Activated naive CD4-positive, alpha-beta T cell treated with anti-CD3 and anti-CD28 coated beads for 36 hours (primary cell): ENCODE data around the gene PLAAT3. TPM values are rescaled to one million over a fixed set of nuclear protein-coding genes. Genes with fewer than 3 reads are reported as not detected.
"Not testable (repeated sequence)": the region's sequence is repeated elsewhere in the genome, so short reads cannot be mapped to it uniquely, and the experiment has no call there.

Source experiments
- CTCF ChIA-PET: fragments of 350-600 bp; sonication (Branson Sonifier 250); formaldehyde crosslinking; loops from one replicate; lab custom pipeline; 2021; ENCODE audit warnings: antibody characterized with exemption; lab: Charles Lee
- DNase-seq: peaks from one replicate; pipeline ENCODE4 v3.0.0-alpha.2; 2020
- H3K27ac Mint-ChIP-seq: one replicate; pipeline ENCODE4 v1.8.0; 2021; ENCODE audit warnings: mild to moderate bottlenecking, mixed read lengths
- H3K27me3 Mint-ChIP-seq: one replicate; pipeline ENCODE4 v1.8.0; 2021; ENCODE audit warnings: low read depth, mixed read lengths
- H3K36me3 Mint-ChIP-seq: one replicate; pipeline ENCODE4 v1.8.0; 2021; ENCODE audit warnings: low read depth, mixed read lengths
- H3K4me1 Mint-ChIP-seq: one replicate; pipeline ENCODE4 v1.8.0; 2021; ENCODE audit warnings: low read depth, mixed read lengths
- H3K4me3 Mint-ChIP-seq: one replicate; pipeline ENCODE4 v1.8.0; 2021; ENCODE audit warnings: mild to moderate bottlenecking, moderate library complexity, mixed read lengths
- H3K9me3 Mint-ChIP-seq: one replicate; pipeline ENCODE4 v1.8.0; 2021; ENCODE audit warnings: mixed read lengths
- intact Hi-C: fragments of 100-400 bp; cut with micrococcal nuclease; formaldehyde crosslinking; loops from one replicate; pipeline ENCODE4 v1.15.1; 2023
- total RNA-seq, 2 experiments: library from RNA; stranded (reverse); gene quantifications; one replicate each; pipeline ENCODE4 v1.2.3, GENCODE V29; 2021

Gene PLAAT3
- total RNA-seq, 2 experiments from 2014 or later, result 3.5 to 3.7 TPM

DNA sequence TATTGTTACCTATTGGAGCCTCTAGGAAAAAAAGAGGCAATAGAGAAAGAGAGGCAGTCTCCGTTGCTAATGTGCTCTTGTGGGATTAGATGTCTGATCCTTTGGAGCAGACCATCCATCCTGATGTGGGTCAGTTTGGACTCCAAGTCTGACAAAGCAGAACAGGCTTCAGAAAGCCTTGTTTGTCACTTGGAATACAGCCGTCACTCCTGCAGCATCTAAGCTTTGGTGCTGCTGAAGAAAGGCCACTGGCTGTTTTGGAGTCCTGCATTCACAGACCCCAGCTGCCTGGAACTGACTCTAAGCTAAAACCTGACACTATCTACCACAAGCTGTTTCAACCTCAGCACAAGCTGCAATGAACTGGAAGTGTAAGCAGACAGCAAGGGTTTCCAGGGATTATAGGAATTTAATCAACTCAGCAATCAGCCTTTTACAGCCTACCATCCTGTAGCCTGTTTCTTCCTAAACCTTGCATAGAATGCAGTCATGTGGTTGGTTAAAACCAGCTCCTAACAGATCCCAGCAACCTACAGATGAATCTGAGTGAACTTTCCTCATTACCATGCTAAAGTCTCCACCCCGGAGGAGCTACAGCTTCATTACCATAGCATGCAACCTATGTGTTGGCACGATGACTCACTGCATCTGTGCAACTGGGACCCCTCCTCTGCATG, 81.3 kb downstream of the PLAAT3 start:
- CTCF ChIA-PET, result interaction anchor here (0.6 to 1.6 kb wide), 3 partner anchors 55 to 320 kb away, joined by 3 to 4 read pairs (median 3); no protein-coding TSS in a partner anchor
- no peak for DNase-seq
- Mint-ChIP-seq H3K4me1 (peaks cover 78% of the 10 kb centered on the region), H3K27ac (no peak overlapping the region), H3K36me3 (no peaks in the 10 kb centered on the region), H3K4me3 (no peak overlapping the region), H3K9me3 (no peaks in the 10 kb centered on the region), H3K27me3 (no peaks in the 10 kb centered on the region)
- intact Hi-C loops, result loop anchor here (5.0 kb wide), 1 partner anchor 104 kb away; no protein-coding TSS in a partner anchor

DNA sequence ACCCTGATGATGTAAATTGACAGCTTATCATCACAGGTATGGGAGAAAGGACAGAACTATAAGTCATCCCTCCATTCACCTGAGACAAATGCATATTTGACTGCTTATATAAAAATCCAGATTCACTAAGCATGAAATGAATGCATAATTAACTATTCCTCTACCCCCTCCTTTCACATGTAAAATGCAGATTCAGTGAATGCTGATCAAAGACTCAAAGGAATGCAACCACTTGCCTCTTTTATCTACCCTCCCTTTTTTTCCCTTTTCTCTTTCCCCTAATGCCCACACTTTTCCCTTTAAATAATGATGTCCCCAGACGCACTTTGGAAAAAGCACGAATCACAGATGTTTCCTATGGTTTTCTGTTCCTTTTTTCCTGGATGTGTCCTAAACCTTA, 82.1 kb downstream of the PLAAT3 start:
- Mint-ChIP-seq H3K27me3 (no peaks in the 10 kb centered on the region), H3K27ac (no peak overlapping the region), H3K4me1 (peaks cover 73% of the 10 kb centered on the region), H3K9me3 (no peaks in the 10 kb centered on the region), H3K4me3 (no peak overlapping the region), H3K36me3 (no peaks in the 10 kb centered on the region)
- intact Hi-C loops, result loop anchor here (5.0 kb wide), 1 partner anchor 105 kb away; no protein-coding TSS in a partner anchor
- CTCF ChIA-PET, result interaction anchor here (0.6 to 1.6 kb wide), 3 partner anchors 53 to 60 kb away, joined by 3 to 4 read pairs (median 3); no protein-coding TSS in a partner anchor
- no peak for DNase-seq

DNA sequence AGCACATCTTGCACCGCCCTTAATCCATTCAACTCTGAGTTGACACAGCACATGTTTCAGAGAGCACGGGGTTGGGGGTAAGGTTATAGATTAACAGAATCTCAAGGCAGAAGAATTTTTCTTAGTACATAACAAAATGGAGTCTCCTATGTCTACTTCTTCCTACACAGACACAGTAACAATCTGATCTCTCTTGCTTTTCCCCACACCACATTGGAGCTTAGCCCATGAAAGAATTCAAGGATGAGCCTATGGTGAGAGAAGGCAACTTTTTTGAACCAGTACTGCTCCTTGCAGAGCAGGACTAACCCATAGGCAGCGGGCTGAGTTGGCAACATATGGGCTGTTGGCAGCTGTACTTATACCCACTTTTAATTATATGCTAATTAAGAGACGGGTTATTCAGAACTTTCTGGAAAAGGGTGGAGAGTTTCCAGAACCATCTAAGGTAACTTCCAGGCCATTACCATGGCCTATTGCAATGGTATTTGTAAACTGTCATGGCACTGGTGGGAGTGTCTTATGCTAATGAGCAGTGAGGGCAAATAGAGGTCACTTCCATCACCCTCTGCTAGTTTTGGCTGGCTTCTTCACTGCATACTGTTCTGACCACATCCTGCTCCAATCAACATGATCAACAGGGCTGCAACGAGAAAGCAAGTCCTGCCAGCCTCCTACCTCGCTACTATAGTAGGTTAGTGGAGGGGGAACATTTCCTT, 83.0 kb downstream of the PLAAT3 start:
- not testable (repeated sequence) for H3K9me3 Mint-ChIP-seq, H3K36me3 Mint-ChIP-seq, H3K27me3 Mint-ChIP-seq, H3K4me3 Mint-ChIP-seq
- Mint-ChIP-seq H3K27ac (peak overlapping the region; percentile 14), H3K4me1 (peaks cover 67% of the 10 kb centered on the region)
- intact Hi-C loops, result loop anchor here (1.0 to 5.0 kb wide), 3 partner anchors 36 to 443 kb away; partner anchors contain the start of gene COX8A
- CTCF ChIA-PET, result interaction anchor here (0.7 kb wide), 1 partner anchor 52 kb away, joined by 3 read pairs; no protein-coding TSS in a partner anchor
- peak; percentile 74 for DNase-seq

DNA sequence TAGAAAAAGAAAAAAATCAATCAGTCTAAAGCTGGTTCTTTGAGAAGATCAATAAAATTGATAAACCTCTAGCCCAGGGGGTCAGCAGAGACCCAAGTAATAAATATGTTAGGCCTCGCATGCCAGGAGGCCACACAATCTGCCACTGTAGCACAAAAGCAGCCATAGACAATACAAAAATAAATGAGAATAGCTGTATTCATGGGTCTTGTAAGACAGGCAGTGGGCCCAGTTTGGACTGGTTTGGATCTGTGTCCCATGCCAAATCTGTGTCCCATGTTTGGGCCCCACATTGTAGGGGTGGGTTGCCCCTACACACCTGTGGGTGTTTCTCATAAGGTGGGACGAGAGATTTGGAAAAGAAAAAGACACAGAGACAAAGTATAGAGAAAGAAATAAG, 84.2 kb downstream of the PLAAT3 start:
- H3K27ac Mint-ChIP-seq, result no peak overlapping the region
- CTCF ChIA-PET, result no interaction called here

DNA sequence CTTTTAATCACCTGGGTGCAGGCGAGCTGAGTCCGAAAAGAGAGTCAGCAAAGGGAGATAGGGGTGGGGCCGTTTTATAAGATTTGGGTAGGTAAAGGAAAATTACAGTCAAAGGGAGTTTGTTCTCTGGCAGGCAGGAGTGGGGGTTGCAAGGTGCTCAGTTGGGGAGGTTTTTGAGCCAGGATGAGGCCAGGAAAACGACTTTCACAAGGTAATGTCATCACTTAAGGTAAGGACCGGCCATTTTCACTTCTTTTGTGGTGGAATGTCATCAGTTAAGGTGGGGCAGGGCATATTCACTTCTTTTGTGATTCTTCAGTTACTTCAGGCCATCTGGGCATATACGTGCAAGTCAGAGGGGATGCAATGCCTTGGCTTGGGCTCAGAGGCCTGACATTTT, 84.9 kb downstream of the PLAAT3 start:
- intact Hi-C loops, result not testable (repeated sequence)

More for the DNA sequence above, 84.2 kb downstream of the PLAAT3 start:
- intact Hi-C loops, result loop anchor here (5.0 kb wide), 1 partner anchor 107 kb away; no protein-coding TSS in a partner anchor
- Mint-ChIP-seq H3K27me3 (no peaks in the 10 kb centered on the region), H3K4me3 (no peak overlapping the region), H3K36me3 (no peaks in the 10 kb centered on the region), H3K9me3 (no peaks in the 10 kb centered on the region), H3K4me1 (peaks cover 55% of the 10 kb centered on the region)
- no peak for DNase-seq

DNA sequence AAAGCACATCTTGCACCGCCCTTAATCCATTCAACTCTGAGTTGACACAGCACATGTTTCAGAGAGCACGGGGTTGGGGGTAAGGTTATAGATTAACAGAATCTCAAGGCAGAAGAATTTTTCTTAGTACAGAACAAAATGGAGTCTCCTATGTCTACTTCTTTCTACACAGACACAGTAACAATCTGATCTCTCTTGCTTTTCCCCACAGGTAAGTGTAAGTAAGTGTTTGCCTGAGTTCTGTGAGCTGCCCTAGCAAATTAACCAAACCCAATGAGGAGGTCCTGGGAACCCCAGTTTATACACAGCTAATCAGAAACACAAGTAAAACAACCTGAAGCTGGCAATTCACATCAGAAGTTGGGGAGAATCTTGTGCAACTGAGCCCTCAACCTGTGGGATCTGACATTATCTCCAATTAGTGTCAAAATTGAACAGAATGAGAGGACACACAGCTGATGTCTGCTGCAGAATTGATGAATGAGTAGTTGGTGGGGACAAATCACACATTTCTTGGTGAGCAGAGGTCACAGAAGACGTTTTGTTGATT, 85.4 kb downstream of the PLAAT3 start:
- H3K9me3 Mint-ChIP-seq, H3K27ac Mint-ChIP-seq, H3K27me3 Mint-ChIP-seq, H3K4me3 Mint-ChIP-seq, intact Hi-C loops, H3K36me3 Mint-ChIP-seq, DNase-seq: not testable (repeated sequence)
- CTCF ChIA-PET, result interaction anchor here (0.7 to 1.2 kb wide), 2 partner anchors 9 to 100 kb away, joined by 3 read pairs; no protein-coding TSS in a partner anchor
- peaks cover 44% of the 10 kb centered on the region for H3K4me1 Mint-ChIP-seq

More for the DNA sequence above, 84.9 kb downstream of the PLAAT3 start:
- not testable (repeated sequence) for DNase-seq, H3K27ac Mint-ChIP-seq, H3K36me3 Mint-ChIP-seq, H3K4me3 Mint-ChIP-seq, H3K9me3 Mint-ChIP-seq, H3K27me3 Mint-ChIP-seq
- CTCF ChIA-PET, result interaction anchor here (1.2 kb wide), 1 partner anchor 9 kb away, joined by 3 read pairs; no protein-coding TSS in a partner anchor
- peaks cover 50% of the 10 kb centered on the region for H3K4me1 Mint-ChIP-seq

DNA sequence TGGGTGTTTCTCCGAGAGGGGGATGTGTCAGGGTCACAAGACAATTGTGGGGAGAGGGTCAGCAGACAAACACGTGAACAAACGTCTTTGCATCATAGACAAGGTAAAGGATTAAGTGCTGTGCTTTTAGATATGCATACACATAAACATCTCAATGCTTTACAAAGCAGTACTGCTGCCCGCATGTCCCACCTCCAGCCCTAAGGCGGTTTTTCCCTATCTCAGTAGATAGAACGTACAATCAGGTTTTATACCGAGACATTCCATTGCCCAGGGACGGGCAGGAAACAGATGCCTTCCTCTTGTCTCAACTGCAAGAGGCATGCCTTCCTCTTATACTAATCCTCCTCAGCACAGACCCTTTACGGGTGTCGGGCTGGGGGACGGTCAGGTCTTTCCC, 86.1 kb downstream of the PLAAT3 start:
- H3K4me3 Mint-ChIP-seq, H3K27ac Mint-ChIP-seq, H3K9me3 Mint-ChIP-seq, H3K36me3 Mint-ChIP-seq, intact Hi-C loops, DNase-seq, CTCF ChIA-PET, H3K27me3 Mint-ChIP-seq: not testable (repeated sequence)
- H3K4me1 Mint-ChIP-seq, result peaks cover 38% of the 10 kb centered on the region

DNA sequence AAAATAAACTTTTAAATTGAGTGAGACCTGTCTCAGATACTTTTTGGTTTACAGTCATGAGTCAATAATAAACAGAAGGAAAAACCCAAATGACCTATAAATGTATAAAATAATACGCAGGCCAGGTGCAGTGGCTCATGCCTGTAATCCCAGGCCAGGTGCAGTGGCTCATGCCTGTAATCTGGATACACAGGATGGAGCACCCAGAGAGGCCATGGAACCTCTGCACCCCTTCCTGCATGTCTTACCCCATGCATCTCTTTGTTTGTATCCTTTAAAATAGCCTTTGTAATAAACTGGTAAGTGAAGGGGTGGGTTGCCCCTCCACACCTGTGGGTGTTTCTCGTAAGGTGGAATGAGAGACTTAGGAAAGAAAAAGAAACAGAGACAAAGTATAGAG, 86.6 kb downstream of the PLAAT3 start:
- no peaks in the 10 kb centered on the region for H3K36me3 Mint-ChIP-seq
- no peak overlapping the region for H3K27ac Mint-ChIP-seq
- no peak for DNase-seq
- no peaks in the 10 kb centered on the region for H3K9me3 Mint-ChIP-seq
- no peak overlapping the region for H3K4me3 Mint-ChIP-seq
- peaks cover 33% of the 10 kb centered on the region for H3K4me1 Mint-ChIP-seq
- intact Hi-C loops, result no loop called here
- no peaks in the 10 kb centered on the region for H3K27me3 Mint-ChIP-seq
- CTCF ChIA-PET, result interaction anchor here (0.6 kb wide), 1 partner anchor 625 kb away, joined by 7 read pairs; no protein-coding TSS in a partner anchor

Other genes starting within 250 kb of the PLAAT3 start
- not detected for gene SLC22A9, start 244.6 kb downstream of the PLAAT3 start, total RNA-seq
- gene PLAAT5, start 123.3 kb downstream of the PLAAT3 start, total RNA-seq, result not detected
- not detected for gene LGALS12, start 108.3 kb downstream of the PLAAT3 start, total RNA-seq
- 10 to 100 TPM; 16.1 to 16.6 TPM for gene PLAAT4, start 77.6 kb downstream of the PLAAT3 start, total RNA-seq
- not detected for gene PLAAT2, start 51.1 kb downstream of the PLAAT3 start, total RNA-seq
- gene ATL3, start 56.9 kb upstream of the PLAAT3 start, total RNA-seq, result 10 to 100 TPM; 19.5 to 21.0 TPM
- gene RTN3, start 67.1 kb upstream of the PLAAT3 start, total RNA-seq, result 10 to 100 TPM; 46.7 to 47.6 TPM
- gene ZFTA, start 154.3 kb upstream of the PLAAT3 start, total RNA-seq, result under 1 TPM; 0.91 TPM
- gene SPINDOC, start 199.0 kb upstream of the PLAAT3 start, total RNA-seq, result 10 to 100 TPM; 15.3 to 15.4 TPM
- 10 to 100 TPM; 15.8 to 17.6 TPM for gene MARK2, start 224.7 kb upstream of the PLAAT3 start, total RNA-seq